ENCODE results near the gene PALLD.

PALLD gene

GRCh38 chr4:168524897-168525296 lies 28.0 kb downstream of the PALLD start:
- no peak for DNase-seq (ENCODE audit: low spot score)

GRCh38 chr4:168527560-168527959 lies 30.7 kb downstream of the PALLD start:
- DNase-seq (ENCODE audit: low spot score), result no peak

DNA sequence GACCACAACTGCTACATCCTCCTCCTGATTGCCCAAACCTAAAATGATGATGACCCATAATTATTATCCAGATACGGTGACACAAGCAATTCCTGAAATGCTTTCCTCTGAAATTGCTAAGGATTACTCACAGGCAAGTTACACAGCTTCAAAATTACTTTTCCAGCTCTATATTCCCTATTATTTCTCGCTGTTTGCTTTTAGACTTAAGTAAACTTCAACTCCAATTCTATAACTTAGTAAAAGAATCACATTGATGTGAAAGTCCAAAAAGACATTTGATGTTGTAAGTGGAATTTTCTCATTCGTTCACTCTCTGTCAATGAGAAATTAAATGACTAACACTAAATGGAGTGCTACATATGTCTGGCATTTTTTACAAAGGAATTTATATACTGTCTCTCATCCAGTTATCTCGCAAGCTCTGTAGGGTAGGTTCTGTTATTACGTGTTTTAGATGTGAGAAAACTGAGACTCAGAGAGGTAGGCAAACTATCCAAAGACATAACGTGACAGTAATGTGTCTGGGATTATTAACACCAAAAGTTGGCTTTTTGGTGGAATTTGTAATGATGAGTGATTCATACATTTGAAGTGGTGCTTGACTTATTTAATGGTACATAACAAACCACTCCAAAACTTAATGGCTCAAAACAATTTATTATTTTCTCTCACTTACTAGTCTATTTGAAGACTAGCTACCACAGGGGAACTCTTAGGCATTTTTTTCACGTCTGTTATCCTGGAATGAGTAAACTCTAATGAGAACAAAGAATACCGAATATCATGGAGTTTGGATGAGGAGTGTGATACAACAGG lies 31.5 kb downstream of the PALLD start:
- no peak for DNase-seq (ENCODE audit: low spot score)

GRCh38 chr4:168529257-168529656 lies 32.4 kb downstream of the PALLD start:
- no peak for DNase-seq (ENCODE audit: low spot score)

GRCh38 chr4:168531305-168531704 lies 34.5 kb downstream of the PALLD start:
- no peak for DNase-seq (ENCODE audit: low spot score)

GRCh38 chr4:168534535-168534934 lies 37.7 kb downstream of the PALLD start:
- no peak for DNase-seq (ENCODE audit: low spot score)

DNA sequence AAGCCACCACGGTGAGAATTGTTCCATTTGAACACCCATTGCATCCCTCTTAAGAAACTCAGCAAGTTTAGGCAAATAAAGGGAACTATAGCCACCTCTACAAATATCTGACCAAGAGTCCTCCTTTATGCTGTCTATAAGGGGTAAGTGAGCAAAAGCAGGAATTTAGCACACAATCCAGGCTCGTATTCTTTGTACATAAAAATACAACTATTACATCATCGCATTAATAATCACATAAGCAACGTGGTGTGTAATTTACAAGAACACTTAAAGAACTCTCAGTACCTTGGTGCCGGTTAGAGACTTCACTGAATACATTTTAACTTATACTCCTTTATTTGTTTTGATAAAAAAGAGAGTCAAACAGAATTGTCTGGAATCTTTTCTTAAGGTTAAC lies 38.8 kb downstream of the PALLD start:
- no peak for DNase-seq (ENCODE audit: low spot score)

- no peak for DNase-seq (ENCODE audit: low spot score)
Observed at GRCh38 chr4:168536448-168536847, 39.6 kb downstream of the PALLD start.

GRCh38 chr4:168537086-168537485 lies 40.2 kb downstream of the PALLD start:
- DNase-seq (ENCODE audit: low spot score), result no peak

- DNase-seq (ENCODE audit: low spot score), result no peak
Observed at GRCh38 chr4:168537571-168537970, 40.7 kb downstream of the PALLD start.

DNA sequence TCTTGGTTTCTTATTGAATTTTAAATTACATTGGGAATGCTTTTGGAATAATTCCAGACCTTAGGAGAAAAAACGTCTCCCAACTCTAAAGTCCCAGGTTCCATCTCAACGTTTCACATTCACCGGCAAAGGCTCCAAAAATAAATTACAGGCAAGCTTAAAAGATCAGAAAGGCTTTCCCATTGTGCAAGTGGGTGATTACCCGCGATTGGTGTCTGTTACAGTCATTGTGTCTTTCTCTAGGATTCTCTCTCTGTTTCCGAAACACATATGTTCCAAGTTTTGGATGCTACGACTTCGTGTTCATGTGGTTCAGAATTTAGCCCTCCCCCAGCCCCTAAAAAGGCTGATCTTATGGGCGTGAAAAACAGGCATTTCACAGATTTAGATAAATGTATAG lies 41.8 kb downstream of the PALLD start:
- DNase-seq (ENCODE audit: low spot score), result no peak

- DNase-seq (ENCODE audit: low spot score), result no peak
Observed at GRCh38 chr4:168540086-168540485, 43.2 kb downstream of the PALLD start.

GRCh38 chr4:168540503-168541265 lies 43.8 kb downstream of the PALLD start:
- no peak for DNase-seq (ENCODE audit: low spot score)

DNA sequence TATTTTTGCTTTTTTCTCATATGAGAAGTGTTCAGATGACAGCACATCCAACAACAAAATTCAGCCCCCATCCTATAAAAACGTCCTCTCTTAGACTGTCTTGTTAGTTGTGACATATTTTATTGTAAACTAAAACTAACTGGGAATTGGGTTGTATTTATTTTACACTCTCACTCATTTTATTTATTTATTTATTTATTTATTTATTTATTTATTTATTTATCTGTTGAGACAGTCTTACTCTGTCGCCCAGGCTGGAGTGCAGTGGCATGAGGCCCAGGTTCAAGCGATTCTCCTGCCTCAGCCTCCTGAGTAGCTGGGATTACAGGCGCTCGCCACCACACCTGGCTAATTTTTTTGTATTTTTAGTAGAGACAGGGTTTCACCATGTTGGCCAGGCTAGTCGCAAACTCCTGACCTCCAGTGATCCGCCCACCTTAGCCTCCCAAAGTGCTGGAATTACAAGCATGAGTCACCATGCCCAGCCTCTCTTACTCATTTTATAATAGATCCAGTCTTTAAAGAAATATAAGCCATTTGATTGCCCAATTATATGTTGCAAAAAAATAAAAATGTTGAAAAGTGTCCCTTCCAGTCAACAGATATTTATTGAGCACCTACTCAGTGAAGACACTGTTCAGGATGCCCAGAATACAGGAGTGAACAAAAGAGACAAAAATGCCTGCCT lies 44.6 kb downstream of the PALLD start:
- DNase-seq (ENCODE audit: low spot score), result no peak

- DNase-seq (ENCODE audit: low spot score), result no peak
Observed at GRCh38 chr4:168549143-168549542, 52.3 kb downstream of the PALLD start.

DNA sequence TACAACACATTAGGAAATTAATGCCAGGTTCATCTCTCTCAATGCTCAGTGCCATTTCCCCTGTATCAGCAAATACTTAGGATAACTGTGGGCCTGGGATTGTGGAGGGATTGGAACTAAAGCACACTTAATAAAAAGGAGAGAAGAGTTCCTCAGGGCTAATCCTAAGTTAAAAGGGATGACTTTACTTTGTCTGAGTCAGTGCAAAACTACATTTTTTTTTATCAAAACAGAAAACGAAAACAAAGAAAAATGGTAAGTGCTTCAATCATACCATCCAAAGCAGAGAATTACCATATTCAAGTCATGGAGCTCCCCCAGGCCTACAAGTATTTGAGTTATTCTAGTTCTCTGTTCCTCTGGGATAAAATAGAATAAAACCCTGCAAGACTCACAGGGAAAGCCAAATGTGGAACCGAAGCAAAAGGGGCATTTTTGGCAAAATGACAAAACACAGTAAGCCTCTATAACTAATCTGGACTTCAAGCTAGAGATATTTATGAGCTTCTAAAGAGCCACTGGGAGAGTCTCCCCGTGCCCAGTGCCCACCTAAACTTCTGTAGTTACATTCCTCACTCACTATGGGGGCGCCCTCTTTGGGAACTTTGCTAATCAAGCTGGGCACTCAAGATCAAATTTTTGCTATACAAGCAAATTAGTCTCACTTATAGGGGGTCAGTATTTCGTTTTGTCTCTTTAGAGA lies 53.4 kb downstream of the PALLD start:
- no peak for DNase-seq (ENCODE audit: low spot score)

- no peak for DNase-seq (ENCODE audit: low spot score)
Observed at GRCh38 chr4:168551211-168551610, 54.4 kb downstream of the PALLD start.

DNA sequence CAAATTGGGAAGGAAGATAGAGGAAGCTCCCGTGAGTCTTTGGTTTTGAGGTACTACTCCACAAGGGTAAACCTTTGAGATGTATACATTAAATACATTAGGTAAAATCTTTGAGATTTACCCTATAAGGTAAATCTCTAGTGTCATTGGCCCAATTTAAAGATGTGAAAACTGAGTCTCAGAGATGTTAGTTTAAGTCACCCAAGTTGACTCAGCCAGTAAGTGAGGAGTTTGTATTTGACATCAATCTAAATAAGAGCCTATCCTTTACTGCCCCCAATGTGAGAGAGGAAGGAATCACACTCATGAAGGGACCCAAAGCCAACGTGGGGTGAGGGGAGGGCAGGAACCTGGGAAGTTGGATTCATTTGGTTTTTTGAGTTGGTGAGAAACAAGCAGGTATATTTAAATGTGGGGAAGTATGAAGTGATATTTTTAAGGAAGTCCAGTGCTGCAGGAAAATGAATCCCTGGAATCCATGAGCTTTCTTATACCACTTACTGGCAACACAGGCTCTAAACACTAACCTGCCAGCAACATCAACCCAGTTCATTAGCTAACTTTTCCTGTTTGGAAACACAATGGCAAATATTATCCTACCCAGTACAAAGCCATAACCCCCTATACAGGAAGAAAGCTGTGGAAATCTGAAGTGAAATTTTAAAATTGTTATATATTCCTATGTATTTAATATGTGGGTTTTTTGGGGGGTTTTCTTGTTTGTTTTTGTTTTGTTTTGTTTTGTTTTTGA lies 55.3 kb downstream of the PALLD start:
- DNase-seq (ENCODE audit: low spot score), result no peak

DNA sequence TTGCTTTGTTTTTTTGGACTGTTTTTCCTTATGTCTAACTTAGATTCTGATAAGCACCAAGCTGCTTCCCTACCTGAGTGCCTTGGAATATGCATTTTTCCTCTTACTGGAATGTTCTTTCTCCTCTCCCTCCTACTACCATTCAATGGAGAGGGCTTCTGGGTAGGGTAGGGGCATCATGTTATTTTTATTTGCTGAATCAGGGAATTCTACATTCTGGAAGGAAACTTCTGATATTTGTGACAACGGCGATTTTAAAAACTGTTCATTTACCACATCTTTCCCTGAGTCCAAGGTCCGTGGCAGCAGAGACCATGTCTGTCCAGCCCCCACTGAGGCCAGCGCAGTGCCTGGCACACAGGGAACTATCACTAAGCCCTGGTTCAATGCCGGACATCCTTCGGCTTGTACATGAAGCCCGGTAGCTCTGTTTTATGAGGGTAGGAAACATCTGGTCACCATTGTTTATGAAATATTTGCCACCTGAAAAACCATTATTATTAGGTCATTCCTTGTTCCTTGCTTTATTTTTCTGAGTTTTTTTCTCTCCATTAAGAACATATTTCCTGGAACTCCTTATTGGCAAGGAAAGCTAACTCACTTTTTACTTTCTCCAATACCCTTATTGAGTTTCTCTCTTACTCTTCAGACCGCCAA lies 57.0 kb downstream of the PALLD start:
- DNase-seq (ENCODE audit: low spot score), result no peak

DNA sequence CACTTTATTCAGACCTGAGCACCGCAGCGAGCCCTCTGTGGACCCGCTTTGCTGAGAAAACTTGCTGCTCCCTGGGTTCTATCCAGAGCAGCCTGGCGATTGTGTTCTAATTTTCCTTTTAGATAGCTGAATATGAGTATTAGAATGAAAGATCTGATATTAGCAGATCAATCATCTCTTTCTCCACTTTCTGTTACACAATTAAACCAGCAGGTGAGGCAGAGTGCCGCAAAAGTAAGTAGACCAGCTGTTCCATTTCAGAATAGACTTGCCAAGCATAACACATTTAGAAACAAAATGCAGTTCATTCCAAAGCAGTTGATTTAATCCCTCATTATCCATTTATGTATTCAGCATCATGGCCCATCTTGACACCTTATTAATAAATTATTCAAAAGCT lies 58.6 kb downstream of the PALLD start:
- no peak for DNase-seq (ENCODE audit: low spot score)

GRCh38 chr4:168557658-168558057 lies 60.8 kb downstream of the PALLD start:
- DNase-seq (ENCODE audit: low spot score), result no peak

All from globus pallidus (tissue), 1 donor.